Epidermal melanocyte (primary cell): ENCODE measurements around the gene PIPOX.

Experiments
- DNase-seq: peaks from one replicate; pipeline ENCODE4 v3.0.0; 2011; ENCODE audit warnings: low spot score; ENCODE audit not compliant: insufficient read length

PIPOX gene

GRCh38 chr17:29096094-29096493 lies 53.2 kb downstream of the PIPOX start:
- DNase-seq = no peak

GRCh38 chr17:29099527-29099926 lies 56.6 kb downstream of the PIPOX start:
- DNase-seq = no peak

- no peak for DNase-seq
Observed at GRCh38 chr17:29100296-29100695, 57.4 kb downstream of the PIPOX start.

- no peak for DNase-seq
Observed at GRCh38 chr17:29102046-29102445, 59.1 kb downstream of the PIPOX start.

GRCh38 chr17:29102741-29103181 lies 59.8 kb downstream of the PIPOX start:
- DNase-seq = no peak

- DNase-seq = no peak
Observed at GRCh38 chr17:29103341-29103740, 60.4 kb downstream of the PIPOX start.
